Fibroblast of pulmonary artery (primary cell): ENCODE results near the gene IFT43.

Experiments used
- DNase-seq: peaks from one replicate; pipeline ENCODE4 v3.0.0-alpha.2; 2010; ENCODE audit warnings: low read depth
- H3K4me3 ChIP-seq: replicated peaks from 2 replicates; pipeline ENCODE4 v1.5.1; 2011; ENCODE audit warnings: low read depth, mild to moderate bottlenecking, control low read depth, low read length, moderate library complexity
- CTCF ChIP-seq: IDR thresholded peaks from 2 replicates; pipeline ENCODE4 v1.5.1; 2011; ENCODE audit warnings: mild to moderate bottlenecking, control low read depth, low read length, inconsistent platforms; ENCODE audit errors: missing control alignments

The IFT43 gene

GRCh38 chr14:76024211-76024907 is 38.8 kb downstream of the IFT43 start:
- DNase-seq: no peak
- no peak overlapping the region for H3K4me3 ChIP-seq
- no peak for TF ChIP-seq CTCF

GRCh38 chr14:76034566-76034965 is 49.0 kb downstream of the IFT43 start:
- H3K4me3 ChIP-seq: no peak overlapping the region
- no peak for DNase-seq
- no peak for TF ChIP-seq CTCF

GRCh38 chr14:76040704-76041103 is 55.1 kb downstream of the IFT43 start:
- H3K4me3 ChIP-seq: no peak overlapping the region
- no peak for DNase-seq
- TF ChIP-seq CTCF: no peak

GRCh38 chr14:76045773-76046172 is 60.2 kb downstream of the IFT43 start:
- DNase-seq: no peak
- no peak for TF ChIP-seq CTCF

GRCh38 chr14:76050250-76050649 is 64.7 kb downstream of the IFT43 start:
- no peak for TF ChIP-seq CTCF
- no peak for DNase-seq
- no peak overlapping the region for H3K4me3 ChIP-seq

More at GRCh38 chr14:76045773-76046172, 60.2 kb downstream of the IFT43 start:
- no peak overlapping the region for H3K4me3 ChIP-seq

GRCh38 chr14:76050797-76051392 is 65.3 kb downstream of the IFT43 start:
- H3K4me3 ChIP-seq: no peak overlapping the region

More at GRCh38 chr14:76050797-76051392, 65.3 kb downstream of the IFT43 start:
- peak; percentile 77 for DNase-seq
- peak; percentile 70 for TF ChIP-seq CTCF
